PC-9 (cell line): Measurements from ENCODE around the gene BPIFB2.

Experiments
- EZH2 ChIP-seq: fragments of 200-600 bp; sonication (generic); IDR thresholded peaks from 2 replicates; pipeline ENCODE4 v1.8.0; 2017; ENCODE audit warnings: antibody characterized with exemption, low read depth
- TF ChIP-seq, protein P1 (sequence below): fragments of 200-600 bp; sonication (generic); conservative IDR thresholded peaks from 2 replicates; pipeline ENCODE4 v1.6.1; 2017; ENCODE audit warnings: mixed run types, antibody characterized with exemption, mild to moderate bottlenecking, moderate library complexity

DNA sequence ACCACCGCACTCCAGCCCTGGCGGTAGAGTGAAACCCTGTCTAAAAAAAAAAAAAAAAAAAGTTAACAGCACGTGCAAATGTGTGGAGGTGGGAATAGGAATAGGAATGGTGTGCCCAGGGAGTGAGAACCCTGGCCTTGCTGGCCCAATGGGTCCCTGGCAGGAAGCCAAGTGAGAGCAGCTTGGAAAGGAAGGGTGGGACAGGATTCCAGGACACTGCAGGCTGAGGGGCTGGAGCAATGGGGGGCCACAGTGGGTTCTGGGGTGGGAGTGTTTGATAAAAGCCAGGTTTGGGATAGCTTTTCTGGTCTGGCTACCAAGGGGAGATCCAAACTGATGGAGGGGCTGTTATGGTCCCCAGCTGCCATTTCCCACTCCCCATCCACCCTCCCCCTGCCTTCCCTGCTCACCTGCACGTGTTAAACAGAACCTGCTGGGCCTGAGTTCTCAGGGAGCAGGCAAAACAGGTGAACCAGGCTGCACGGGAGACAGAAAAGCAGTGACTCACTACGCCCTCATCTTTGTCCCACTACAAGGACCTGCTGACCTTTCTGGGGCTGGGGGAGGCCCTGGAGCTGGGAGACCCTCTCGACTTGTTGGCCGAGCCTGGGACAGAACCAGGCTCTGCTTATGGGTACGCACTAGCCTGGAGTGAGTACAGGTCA, 6.6 kb upstream of the BPIFB2 start:
- TF ChIP-seq, protein P1, sequence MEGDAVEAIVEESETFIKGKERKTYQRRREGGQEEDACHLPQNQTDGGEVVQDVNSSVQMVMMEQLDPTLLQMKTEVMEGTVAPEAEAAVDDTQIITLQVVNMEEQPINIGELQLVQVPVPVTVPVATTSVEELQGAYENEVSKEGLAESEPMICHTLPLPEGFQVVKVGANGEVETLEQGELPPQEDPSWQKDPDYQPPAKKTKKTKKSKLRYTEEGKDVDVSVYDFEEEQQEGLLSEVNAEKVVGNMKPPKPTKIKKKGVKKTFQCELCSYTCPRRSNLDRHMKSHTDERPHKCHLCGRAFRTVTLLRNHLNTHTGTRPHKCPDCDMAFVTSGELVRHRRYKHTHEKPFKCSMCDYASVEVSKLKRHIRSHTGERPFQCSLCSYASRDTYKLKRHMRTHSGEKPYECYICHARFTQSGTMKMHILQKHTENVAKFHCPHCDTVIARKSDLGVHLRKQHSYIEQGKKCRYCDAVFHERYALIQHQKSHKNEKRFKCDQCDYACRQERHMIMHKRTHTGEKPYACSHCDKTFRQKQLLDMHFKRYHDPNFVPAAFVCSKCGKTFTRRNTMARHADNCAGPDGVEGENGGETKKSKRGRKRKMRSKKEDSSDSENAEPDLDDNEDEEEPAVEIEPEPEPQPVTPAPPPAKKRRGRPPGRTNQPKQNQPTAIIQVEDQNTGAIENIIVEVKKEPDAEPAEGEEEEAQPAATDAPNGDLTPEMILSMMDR, result no peak
- TF ChIP-seq EZH2, result no peak
